HepG2 (cell line): ENCODE results near the gene SDC4. TPM values are rescaled to one million over a fixed set of nuclear protein-coding genes. Genes with fewer than 3 reads are reported as not detected.

Source experiments
- FLYWCH1 ChIP-seq: sonication (generic); formaldehyde crosslinking; IDR thresholded peaks from 2 replicates; pipeline ENCODE4 v1.8.1; 2023; ENCODE audit warnings: mild to moderate bottlenecking, missing genetic modification reagents
- HMG20A ChIP-seq: IDR thresholded peaks from 2 replicates; pipeline ENCODE4 v1.6.1; 2016; ENCODE audit warnings: borderline replicate concordance
- HNF1B ChIP-seq: sonication (generic); formaldehyde crosslinking; IDR thresholded peaks from 2 replicates; pipeline ENCODE4 v1.5.1; 2020; ENCODE audit warnings: mild to moderate bottlenecking, moderate library complexity, missing genetic modification reagents
- HNF4A ChIP-seq: sonication (generic); formaldehyde crosslinking; IDR thresholded peaks from 2 replicates; pipeline ENCODE4 v1.4.0; 2020; ENCODE audit warnings: missing genetic modification reagents
- HOXD1 ChIP-seq: sonication (generic); formaldehyde crosslinking; IDR thresholded peaks from 2 replicates; pipeline ENCODE4 v1.5.0; 2020; ENCODE audit warnings: missing genetic modification reagents
- JUN ChIP-seq: sonication (generic); formaldehyde crosslinking; IDR thresholded peaks from 2 replicates; pipeline ENCODE4 v1.4.0; 2020; ENCODE audit warnings: mild to moderate bottlenecking, missing genetic modification reagents
- KDM4B ChIP-seq: sonication (generic); formaldehyde crosslinking; IDR thresholded peaks from 2 replicates; pipeline ENCODE4 v1.4.0; 2020; ENCODE audit warnings: missing genetic modification reagents
- KLF13 ChIP-seq: sonication (generic); formaldehyde crosslinking; IDR thresholded peaks from 2 replicates; pipeline ENCODE4 v1.4.0; 2020; ENCODE audit warnings: mild to moderate bottlenecking, missing genetic modification reagents
- MED1 ChIP-seq: sonication (generic); formaldehyde crosslinking; IDR thresholded peaks from 2 replicates; pipeline ENCODE4 v1.4.0; 2020; ENCODE audit warnings: missing genetic modification reagents
- NR2C2 ChIP-seq: sonication (generic); formaldehyde crosslinking; IDR thresholded peaks from 2 replicates; pipeline ENCODE4 v1.4.0; 2020; ENCODE audit warnings: missing genetic modification reagents, mild to moderate bottlenecking, moderate library complexity, borderline replicate concordance
- PHF20 ChIP-seq: sonication (generic); formaldehyde crosslinking; IDR thresholded peaks from 2 replicates; pipeline ENCODE4 v1.5.0; 2020; ENCODE audit warnings: mild to moderate bottlenecking, missing genetic modification reagents
- PRDM15 ChIP-seq: sonication (generic); formaldehyde crosslinking; IDR thresholded peaks from 2 replicates; pipeline ENCODE4 v1.4.0; 2020; ENCODE audit warnings: missing genetic modification reagents
- PRDM4 ChIP-seq: sonication (generic); formaldehyde crosslinking; IDR thresholded peaks from 2 replicates; pipeline ENCODE4 v1.9.0; 2021; ENCODE audit warnings: missing genetic modification reagents, borderline replicate concordance
- SMYD3 ChIP-seq: sonication (generic); formaldehyde crosslinking; IDR thresholded peaks from 2 replicates; pipeline ENCODE4 v1.8.1; 2023; ENCODE audit warnings: mild to moderate bottlenecking, missing genetic modification reagents
- SNAPC2 ChIP-seq: sonication (generic); formaldehyde crosslinking; IDR thresholded peaks from 2 replicates; pipeline ENCODE4 v1.8.1; 2022; ENCODE audit warnings: mild to moderate bottlenecking, missing genetic modification reagents
- ZNF264 ChIP-seq: sonication (generic); formaldehyde crosslinking; IDR thresholded peaks from 2 replicates; pipeline ENCODE4 v1.4.0; 2020; ENCODE audit warnings: missing genetic modification reagents
- ZNF468 ChIP-seq: sonication (generic); formaldehyde crosslinking; IDR thresholded peaks from 2 replicates; pipeline ENCODE4 v1.8.0; 2022; ENCODE audit warnings: mild to moderate bottlenecking, moderate library complexity, missing genetic modification reagents
- ZNF570 ChIP-seq: sonication (generic); formaldehyde crosslinking; IDR thresholded peaks from 2 replicates; pipeline ENCODE4 v1.4.0; 2020; ENCODE audit warnings: mild to moderate bottlenecking, missing genetic modification reagents, borderline replicate concordance
- ZNF598 ChIP-seq: sonication (generic); formaldehyde crosslinking; IDR thresholded peaks from 2 replicates; pipeline ENCODE4 v1.5.1; 2020; ENCODE audit warnings: mild to moderate bottlenecking, missing genetic modification reagents, borderline replicate concordance
- ZNF746 ChIP-seq: sonication (generic); formaldehyde crosslinking; IDR thresholded peaks from 2 replicates; pipeline ENCODE4 v1.8.0; 2022; ENCODE audit warnings: mild to moderate bottlenecking, missing genetic modification reagents
- ZNF792 ChIP-seq: IDR thresholded peaks from 2 replicates; pipeline ENCODE4 v1.6.1; 2016
- ZNF850 ChIP-seq: sonication (generic); formaldehyde crosslinking; conservative IDR thresholded peaks from 2 replicates; pipeline ENCODE4 v1.9.0; 2021; ENCODE audit warnings: mild to moderate bottlenecking, missing genetic modification reagents
- ZNF891 ChIP-seq: sonication (generic); formaldehyde crosslinking; IDR thresholded peaks from 2 replicates; pipeline ENCODE4 v1.5.0; 2020; ENCODE audit warnings: mild to moderate bottlenecking, missing genetic modification reagents
- polyA plus RNA-seq, 8 experiments: library from polyadenylated mRNA; depleted of rRNA in 3 of 8; stranded (reverse) in 7 of 8; unstranded in 1 of 8; fragments of >200 nt; fragmentation: Illumina TruSeq in 4 of 8; extraction: Trizol in 4 of 8; gene quantifications; 2 replicates each; pipeline versions ENCODE4 v1.2.1 to v1.2.3, GENCODE V29; 2011 to 2016; ENCODE audit warnings: low read depth in 4 of 8, missing spikeins in 1 of 8, mixed read lengths in 1 of 8; ENCODE audit not compliant: insufficient read depth in 1 of 8
- total RNA-seq, 5 experiments: library from RNA; depleted of rRNA; stranded (reverse); fragments of >200 nt; fragmentation: Illumina TruSeq; extraction: Trizol; gene quantifications; 2 replicates each; pipeline ENCODE4 v1.2.3, GENCODE V29; 2016; ENCODE audit warnings: low read depth in 1 of 5

SDC4 gene
- total and polyA plus RNA-seq, 2 of the 13 experiments (the other 11 are each of a cell fraction or from before 2014, with no cell fraction given): 49.0 to 65.1 TPM

GRCh38 chr20:45344168-45344860, 3.9 kb downstream of the SDC4 start (continued):
- peak; percentile 59; the same call in 1 of the 2 replicates for TF ChIP-seq NR2C2 (CRISPR knock-in tag)
- peak; percentile 93; the same call in 1 of the 2 replicates for TF ChIP-seq ZNF598 (CRISPR knock-in tag)
- peak; percentile 44; the same call in 1 of the 2 replicates for TF ChIP-seq PHF20 (CRISPR knock-in tag)
- peak; percentile 66 for TF ChIP-seq HNF4A
- 0 out of 2 replicates have a peak, but pooled peaks have one; percentile 15 for TF ChIP-seq PRDM4 (CRISPR knock-in tag)
- TF ChIP-seq HNF1B (CRISPR knock-in tag): peak; percentile 70
- peak; percentile 67; the same call in 1 of the 2 replicates for TF ChIP-seq HMG20A
- TF ChIP-seq HOXD1 (CRISPR knock-in tag): peak; percentile 78; the same call in 1 of the 2 replicates
- peak; percentile 55 for TF ChIP-seq KDM4B (CRISPR knock-in tag)
- 0 out of 2 replicates have a peak, but pooled peaks have one; percentile 21 for TF ChIP-seq ZNF468 (CRISPR knock-in tag)
- peak; percentile 17; the same call in 1 of the 2 replicates for TF ChIP-seq SMYD3 (CRISPR knock-in tag)
- peak; percentile 33; the same call in 1 of the 2 replicates for TF ChIP-seq ZNF891 (CRISPR knock-in tag)
- TF ChIP-seq KLF13: no peak
- TF ChIP-seq ZNF792 (CRISPR knock-in tag): peak; percentile 91; the same call in 1 of the 2 replicates
- peak; percentile 89 for TF ChIP-seq MED1
- 0 out of 2 replicates have a peak, but pooled peaks have one; percentile 52 for TF ChIP-seq ZNF850 (CRISPR knock-in tag)
- TF ChIP-seq ZNF264 (CRISPR knock-in tag): peak; percentile 76; the same call in 1 of the 2 replicates
- 0 out of 2 replicates have a peak, but pooled peaks have one; percentile 47 for TF ChIP-seq FLYWCH1 (CRISPR knock-in tag)
- TF ChIP-seq ZNF746: peak; percentile 70
- TF ChIP-seq PRDM15 (CRISPR knock-in tag): no peak
- TF ChIP-seq ZNF570 (CRISPR knock-in tag): peak; percentile 80; the same call in 1 of the 2 replicates
- 0 out of 2 replicates have a peak, but pooled peaks have one; percentile 78 for TF ChIP-seq SNAPC2 (CRISPR knock-in tag)
- peak; percentile 86; the same call in 1 of the 2 replicates for TF ChIP-seq JUN (CRISPR knock-in tag)
